Stimulated activated CD8-positive, alpha-beta memory T cell treated with anti-CD3 and anti-CD28 coated beads, Interleukin-7, amount 100 ng/mL, for 48 hours (primary cell): ENCODE measurements around the gene KANSL1L.

Experiments
- DNase-seq, 2 donors: peaks; one replicate each; pipeline ENCODE4 v3.0.0-alpha.2; 2020; ENCODE audit warnings: low read depth in 1 of 2; ENCODE audit errors: extremely low read depth in 1 of 2

KANSL1L gene

GRCh38 chr2:210000464-210001324 lies 170.5 kb downstream of the KANSL1L start:
- DNase-seq, result no peak

- no peak for DNase-seq
Measured at GRCh38 chr2:209998596-209998995, 172.6 kb downstream of the KANSL1L start.

DNA sequence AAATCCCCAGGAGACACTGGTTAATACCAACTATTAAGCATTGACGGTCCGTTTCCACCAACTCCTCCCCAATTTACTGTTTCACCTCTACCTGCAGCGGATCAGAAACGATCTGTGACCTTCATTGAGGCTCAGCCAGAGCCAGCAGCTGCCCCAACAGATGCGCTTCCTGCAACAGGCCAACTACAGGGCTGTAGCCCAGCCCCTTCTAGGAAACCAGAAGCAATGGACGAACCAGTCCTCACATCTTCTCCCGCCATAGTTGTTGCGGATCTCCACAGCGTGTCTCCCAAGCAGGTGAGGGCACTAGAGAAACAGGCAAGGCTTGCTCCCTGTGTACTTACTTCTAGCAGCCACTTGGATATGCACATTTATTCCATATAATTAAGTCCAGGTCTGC lies 177.2 kb downstream of the KANSL1L start:
- DNase-seq, result no peak

DNA sequence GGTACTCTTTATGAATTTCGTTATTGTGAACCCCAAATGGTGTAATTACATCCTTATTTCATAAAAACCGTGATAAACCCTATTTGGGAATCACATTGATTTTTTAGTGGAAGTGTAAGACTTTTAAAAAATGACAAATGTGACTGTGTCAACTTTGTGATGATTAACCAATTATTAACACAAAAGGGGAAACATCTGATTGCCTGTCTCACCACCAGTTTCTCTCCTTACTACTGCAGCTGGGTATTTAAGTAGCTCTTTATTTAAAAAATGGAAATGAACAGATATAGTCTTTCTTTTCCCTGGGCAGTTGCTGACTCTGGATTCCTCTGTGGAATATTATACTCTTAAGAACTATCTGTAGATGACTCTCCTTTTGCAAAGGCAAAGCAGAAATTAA lies 180.4 kb downstream of the KANSL1L start:
- no peak for DNase-seq

GRCh38 chr2:209988010-209988409 lies 183.2 kb downstream of the KANSL1L start:
- DNase-seq, result no peak

- no peak for DNase-seq
Measured at GRCh38 chr2:209986415-209986814, 184.8 kb downstream of the KANSL1L start.

DNA sequence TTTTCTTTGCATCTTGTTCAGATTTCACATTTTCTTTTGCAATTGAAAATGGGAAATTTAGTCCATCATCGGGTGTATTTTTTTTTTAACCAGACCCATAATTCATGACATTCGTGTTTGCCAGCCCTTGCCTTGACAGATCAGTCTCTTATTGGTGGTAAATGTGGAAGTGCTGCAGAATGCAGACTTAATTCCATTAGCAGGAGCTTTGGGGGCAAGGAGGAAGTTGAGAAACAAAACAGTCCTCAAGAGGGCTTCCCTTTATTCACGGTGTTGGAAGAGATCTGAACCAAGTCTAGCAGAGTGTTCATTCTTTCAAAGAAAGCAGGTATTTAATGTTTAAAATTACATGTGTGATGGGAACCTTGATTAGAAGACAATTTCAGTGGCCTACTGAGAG lies 185.3 kb downstream of the KANSL1L start:
- DNase-seq, result no peak

- DNase-seq, result no peak
Measured at GRCh38 chr2:209984291-209984690, 186.9 kb downstream of the KANSL1L start.

DNA sequence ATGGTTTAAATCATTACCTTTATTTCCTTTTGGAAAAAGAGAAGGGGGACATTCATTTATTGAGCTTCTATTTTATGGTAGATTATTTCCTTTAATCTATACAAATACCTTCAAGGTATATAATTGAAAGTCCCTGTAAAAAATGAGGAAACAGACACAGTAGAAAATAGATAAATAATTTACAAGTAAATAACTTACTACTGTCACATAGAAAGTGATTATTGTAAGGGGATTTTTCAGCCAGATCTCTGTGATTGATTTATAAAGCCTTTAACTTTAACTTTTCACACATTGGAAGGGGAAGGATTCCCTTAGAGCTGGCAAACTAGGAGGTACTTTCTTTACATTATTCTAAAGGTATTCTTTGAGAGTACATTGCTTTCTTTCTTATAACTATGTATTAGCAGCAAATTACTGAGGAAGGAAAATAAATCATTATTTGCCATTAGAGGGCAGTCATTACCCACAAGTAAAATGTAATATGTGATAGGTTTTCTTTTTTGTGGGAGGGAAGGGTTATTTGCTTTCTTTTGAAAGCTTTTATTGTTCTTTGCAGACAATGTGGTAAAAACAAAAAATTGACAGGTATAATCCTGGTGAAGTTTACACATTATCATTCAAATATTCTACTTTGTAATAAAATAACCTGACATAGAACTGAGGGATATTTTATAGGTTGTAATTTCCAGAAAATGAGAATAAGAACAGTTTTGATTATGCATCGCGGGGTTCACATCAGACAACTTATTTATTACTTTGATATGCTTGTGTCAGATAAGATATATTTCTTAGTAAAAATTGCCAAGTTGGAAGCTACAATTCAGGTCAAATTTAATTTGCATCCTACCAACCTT lies 193.6 kb downstream of the KANSL1L start:
- no peak for DNase-seq

GRCh38 chr2:209976698-209977385 lies 194.4 kb downstream of the KANSL1L start:
- DNase-seq, result no peak

- no peak for DNase-seq
Measured at GRCh38 chr2:209974576-209974975, 196.6 kb downstream of the KANSL1L start.

DNA sequence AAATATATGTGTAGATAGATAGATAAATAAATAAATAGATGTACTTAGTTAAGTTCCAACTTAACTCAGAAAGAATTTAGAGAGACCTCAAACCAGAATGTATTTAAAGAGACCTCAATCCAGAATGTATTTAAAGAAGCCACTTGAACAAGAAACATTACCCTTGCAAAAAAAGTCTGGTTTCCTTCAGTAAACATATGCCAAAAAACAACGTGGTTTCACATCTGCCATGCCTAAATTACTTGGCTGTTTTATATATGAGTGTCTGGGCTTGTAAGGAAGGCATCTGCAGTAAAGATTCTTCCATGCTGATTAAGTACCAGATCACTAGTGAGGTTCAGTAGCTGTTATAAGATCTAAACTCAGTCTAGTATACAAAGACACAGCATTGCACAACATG lies 197.9 kb downstream of the KANSL1L start:
- DNase-seq, result no peak
